ENCODE measurements around the gene EGR4. TPM values are rescaled to one million over a fixed set of nuclear protein-coding genes. Genes with fewer than 3 reads are reported as not detected.
"Not testable (repeated sequence)": the region's sequence is repeated elsewhere in the genome, so short reads cannot be mapped to it uniquely, and the experiment has no call there.

Gene EGR4
- total RNA-seq, 1 experiment from 2014 or later = not detected

GRCh38 chr2:73263540-73264331 lies 29.6 kb downstream of the EGR4 start:
- DNase-seq (ENCODE audit: low read depth) = no peak

DNA sequence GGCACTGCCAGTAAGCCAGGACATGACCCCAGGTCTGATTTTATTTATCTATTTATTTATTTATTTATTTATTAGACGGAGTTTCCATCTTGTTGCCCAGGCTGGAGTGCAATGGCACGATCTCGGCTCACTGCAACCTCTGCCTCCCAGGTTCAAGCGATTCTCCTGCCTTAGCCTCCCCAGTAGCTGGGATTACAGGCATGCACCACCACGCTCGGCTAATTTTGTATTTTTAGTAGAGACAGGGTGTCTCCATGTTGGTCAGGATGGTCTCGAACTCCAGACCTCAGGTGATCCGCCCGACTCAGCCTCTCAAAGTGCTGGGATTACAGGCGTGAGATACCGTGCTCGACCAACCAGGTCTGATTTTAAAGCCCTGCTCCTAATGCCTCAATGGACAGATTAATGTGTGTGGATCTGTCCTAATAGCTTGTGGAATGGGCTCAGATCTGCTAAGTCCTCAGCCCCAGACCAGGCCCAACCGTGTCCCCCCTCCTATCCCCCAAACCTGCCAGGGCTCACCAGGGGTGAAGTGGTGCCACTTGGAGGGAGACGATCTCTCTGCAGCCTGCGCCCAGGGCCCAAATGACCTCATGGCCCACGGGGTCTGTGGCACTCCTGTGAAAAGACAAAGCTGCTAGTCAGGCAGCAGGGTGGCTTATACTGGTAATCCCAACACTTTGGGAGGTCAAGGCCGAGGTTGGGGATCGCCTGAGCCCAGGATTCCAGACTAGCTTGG lies 30.5 kb downstream of the EGR4 start:
- DNase-seq (ENCODE audit: low read depth) = not testable (repeated sequence)

DNA sequence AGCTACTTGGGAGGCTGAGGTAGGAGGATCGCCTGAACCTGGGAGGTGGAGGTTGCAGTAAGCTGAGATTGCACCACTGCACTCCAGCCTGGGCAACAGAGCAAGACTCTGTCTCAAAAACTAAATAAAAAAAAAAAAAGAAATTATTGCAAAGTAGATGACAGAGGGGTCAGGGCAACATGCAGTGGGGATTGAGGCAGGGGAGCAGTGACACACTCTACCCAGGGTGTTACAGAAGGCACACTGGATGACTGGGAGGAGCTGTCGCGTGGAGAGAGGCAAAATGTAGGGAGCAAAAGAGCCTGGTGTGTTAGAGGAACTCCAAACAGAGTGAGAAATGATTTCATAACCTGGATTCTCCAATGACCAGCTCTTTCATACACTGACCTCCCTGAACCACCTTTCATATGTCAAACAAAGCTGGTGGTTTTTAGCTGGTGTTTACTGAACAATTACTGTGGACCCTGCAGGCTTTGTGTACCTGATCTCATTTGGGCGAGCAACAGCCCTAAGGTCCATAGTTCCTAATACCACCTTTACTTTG lies 31.2 kb downstream of the EGR4 start:
- DNase-seq (ENCODE audit: low read depth) = no peak

- peak; percentile 52 for DNase-seq (ENCODE audit: low read depth)
Observed at GRCh38 chr2:73260338-73260984, 32.9 kb downstream of the EGR4 start.

- DNase-seq (ENCODE audit: low read depth) = no peak
Observed at GRCh38 chr2:73259704-73260337, 33.5 kb downstream of the EGR4 start.

DNA sequence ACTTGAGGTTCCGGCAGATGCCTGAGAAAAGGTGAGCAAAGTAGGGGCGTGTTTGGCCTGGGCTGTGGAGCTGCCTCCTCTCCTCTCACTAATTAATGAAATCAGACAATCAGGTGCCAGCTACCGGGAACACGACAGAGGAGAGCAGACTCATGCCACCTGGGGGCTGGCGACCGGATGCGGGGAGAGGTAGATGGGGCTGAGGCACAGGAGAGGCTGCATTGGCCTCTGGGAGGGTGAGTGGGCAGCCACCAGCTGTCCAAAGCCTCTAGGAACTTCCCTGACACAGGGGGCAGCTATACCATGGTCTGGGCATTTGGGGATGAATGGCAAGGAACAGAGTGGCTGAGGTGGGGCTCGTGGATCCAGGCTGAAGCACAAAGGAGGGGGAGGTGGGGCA lies 34.1 kb downstream of the EGR4 start:
- DNase-seq (ENCODE audit: low read depth) = no peak

- DNase-seq (ENCODE audit: low read depth) = no peak
Observed at GRCh38 chr2:73258913-73259215, 34.5 kb downstream of the EGR4 start.

GRCh38 chr2:73258186-73258912 lies 35.0 kb downstream of the EGR4 start:
- DNase-seq (ENCODE audit: low read depth) = no peak

GRCh38 chr2:73257425-73258125 lies 35.8 kb downstream of the EGR4 start:
- DNase-seq (ENCODE audit: low read depth) = no peak

GRCh38 chr2:73257021-73257420 lies 36.3 kb downstream of the EGR4 start:
- no peak for DNase-seq (ENCODE audit: low read depth)

GRCh38 chr2:73256618-73256922 lies 36.8 kb downstream of the EGR4 start:
- no peak for DNase-seq (ENCODE audit: low read depth)

- DNase-seq (ENCODE audit: low read depth) = no peak
Observed at GRCh38 chr2:73255907-73256617, 37.3 kb downstream of the EGR4 start.

DNA sequence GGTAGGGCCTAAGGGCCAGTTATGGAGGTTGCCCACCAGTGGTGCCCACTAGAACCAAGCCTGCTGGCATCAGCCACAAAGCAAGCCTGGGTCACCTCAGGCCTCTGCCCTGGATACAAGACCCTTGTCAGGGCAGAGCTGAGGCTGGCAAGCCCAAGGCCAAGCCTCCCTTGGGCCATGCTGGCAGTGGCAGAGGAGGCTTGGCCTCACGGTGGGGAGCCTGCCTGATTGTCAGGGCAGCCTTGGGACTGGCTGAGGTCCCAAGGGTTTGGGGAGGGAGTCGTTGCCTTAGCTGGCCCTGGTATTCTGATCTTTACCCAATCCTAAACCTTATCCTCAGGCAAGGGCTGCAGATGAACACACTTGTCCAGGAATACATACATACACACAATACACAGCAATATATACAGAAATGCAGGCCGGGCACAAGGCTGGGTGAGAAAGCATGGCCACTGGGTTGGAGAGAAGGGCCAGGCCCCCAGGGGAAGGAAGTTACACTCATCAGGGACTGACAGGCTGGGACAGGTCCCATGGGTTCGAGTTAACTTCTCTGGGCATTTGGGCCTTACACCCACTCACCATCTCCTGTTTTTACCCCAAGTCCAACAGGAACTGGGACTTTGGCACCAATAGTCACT lies 38.2 kb downstream of the EGR4 start:
- no peak for DNase-seq (ENCODE audit: low read depth)

GRCh38 chr2:73254343-73255006 lies 38.9 kb downstream of the EGR4 start:
- DNase-seq (ENCODE audit: low read depth) = no peak

DNA sequence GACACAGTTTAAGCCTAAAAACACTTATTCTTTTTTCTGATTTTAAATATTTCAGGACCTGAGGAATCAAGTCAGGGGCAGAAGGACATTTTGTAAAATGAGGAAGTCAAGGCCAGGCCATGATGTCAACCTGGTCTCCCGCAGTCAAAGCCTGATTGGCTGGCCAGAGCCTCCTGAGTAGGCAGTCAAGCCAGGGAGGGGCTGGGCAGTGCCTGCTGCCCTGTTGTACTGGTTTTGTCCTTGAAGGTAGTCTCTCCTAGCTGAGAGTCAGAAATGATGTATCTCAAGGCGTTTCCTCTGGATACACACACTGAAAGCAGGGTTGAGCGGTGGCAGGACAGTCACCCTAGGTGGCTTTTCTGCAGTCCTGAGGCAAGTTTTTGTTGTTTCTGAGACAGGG lies 39.4 kb downstream of the EGR4 start:
- DNase-seq (ENCODE audit: low read depth) = no peak

GRCh38 chr2:73253400-73253799 lies 39.9 kb downstream of the EGR4 start:
- DNase-seq (ENCODE audit: low read depth) = no peak

DNA sequence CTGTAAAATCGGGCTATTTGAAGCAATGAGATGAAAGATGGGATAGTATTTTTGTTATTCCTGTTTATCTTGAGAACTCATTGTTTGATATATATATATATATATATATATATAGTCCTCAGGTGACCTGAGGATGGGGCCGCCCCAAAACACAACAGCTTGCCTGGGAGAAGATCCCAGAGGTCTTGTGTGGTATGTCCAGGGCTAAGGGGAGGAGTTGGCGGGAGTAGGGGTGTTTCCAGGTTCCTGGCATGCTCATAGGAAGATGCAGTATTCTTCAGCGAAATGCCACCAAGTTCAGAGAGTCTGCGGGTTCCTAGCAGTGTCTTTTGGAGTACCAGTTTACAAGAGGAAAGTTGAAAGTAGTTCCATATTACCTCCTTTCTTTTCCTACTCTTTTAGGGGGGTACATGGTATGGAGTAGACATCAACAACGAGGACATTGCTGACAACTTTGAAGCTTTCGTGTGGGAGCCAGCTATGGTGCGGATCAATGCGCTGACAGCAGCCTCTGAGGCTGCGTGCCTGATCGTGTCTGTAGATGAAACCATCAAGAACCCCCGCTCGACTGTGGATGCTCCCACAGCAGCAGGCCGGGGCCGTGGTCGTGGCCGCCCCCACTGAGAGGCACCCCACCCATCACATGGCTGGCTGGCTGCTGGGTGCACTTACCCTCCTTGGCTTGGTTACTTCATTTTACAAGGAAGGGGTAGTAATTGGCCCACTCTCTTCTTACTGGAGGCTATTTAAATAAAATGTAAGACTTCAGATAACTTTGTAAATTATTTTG lies 40.9 kb downstream of the EGR4 start:
- no peak for DNase-seq (ENCODE audit: low read depth)

All from M059J (cell line).